Activated CD8-positive, alpha-beta memory T cell treated with anti-CD3 and anti-CD28 coated beads for 4 hours (primary cell): ENCODE results near the gene OR52M1.

Source experiments
- DNase-seq, 2 donors: peaks; one replicate each; pipeline ENCODE4 v3.0.0-alpha.2; 2020; ENCODE audit warnings: low read depth in 2 of 2

OR52M1 gene

DNA sequence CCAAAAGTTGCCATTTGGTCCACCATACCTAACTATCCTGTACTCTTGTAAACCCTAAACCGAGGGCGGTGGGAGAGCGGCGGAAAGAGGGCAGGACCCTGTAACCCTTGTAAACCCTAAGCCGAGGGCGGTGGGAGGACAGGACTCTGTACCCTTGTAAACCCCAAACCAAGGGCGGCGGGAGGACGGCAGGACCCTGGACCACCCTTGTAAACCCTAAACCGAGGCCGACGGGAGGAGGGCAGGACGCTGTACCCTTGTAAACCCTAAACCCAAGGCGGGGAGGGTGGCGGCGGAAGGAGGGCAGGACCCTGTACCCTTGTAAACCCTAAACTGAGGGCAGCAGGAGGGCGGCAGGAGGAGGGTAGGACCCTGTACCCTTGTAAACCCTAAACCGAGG is 24.1 kb downstream of the OR52M1 start:
- no peak for DNase-seq

DNA sequence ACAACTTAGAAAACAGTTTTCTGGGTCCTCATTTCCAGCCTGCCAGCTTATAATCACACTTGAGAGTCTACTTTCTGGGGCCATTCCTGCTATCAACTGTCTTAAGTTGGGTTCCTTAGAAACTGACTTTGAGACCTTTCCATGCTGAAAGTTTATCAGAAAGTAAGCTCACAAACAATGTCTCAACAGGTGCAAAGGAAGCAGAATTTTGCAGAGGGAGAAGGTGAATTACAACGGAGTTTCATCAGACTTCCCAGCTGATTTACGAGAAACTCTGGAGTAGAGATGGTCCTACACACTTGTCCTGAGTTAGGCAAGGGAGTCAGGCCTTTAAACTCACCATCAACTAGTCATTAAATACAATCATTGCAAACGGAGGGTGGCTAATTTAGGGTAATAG is 31.9 kb downstream of the OR52M1 start:
- no peak for DNase-seq

DNA sequence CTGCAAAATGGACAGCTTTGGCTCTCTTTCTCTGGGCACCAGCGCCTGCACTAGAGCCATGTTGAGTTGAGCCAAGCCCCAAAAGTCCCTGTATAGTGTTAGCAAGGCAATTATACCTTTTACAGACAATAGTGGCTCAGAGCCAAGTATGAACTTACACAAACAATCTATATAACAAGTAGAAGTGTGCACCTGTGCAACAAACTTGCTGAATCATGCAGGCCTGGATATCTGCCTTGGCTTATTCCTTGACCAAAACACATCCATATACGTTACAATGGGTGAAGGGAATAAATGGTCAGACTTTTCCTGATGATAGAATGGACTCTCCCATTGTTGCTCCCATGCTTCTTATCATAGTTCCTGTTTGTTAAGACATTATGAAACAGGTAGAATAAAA is 32.8 kb downstream of the OR52M1 start:
- DNase-seq = no peak

DNA sequence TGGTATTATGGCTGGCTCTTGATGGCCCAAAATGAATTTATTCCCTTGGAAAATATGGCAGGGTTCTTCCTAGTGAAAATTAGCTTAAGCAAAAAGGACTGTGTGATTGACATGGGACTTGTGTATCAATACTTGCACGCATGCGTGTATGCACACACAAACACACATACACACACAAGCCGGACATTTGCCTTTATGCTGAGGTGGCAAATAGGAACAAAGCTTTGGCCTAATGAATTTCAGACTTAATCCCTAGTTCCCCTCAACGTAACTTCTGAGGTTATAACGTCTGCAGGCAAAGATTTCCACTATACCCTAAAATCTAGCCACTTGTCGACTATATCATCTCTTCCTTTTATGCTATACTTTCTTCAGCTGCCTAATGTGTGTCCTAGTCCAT is 33.6 kb downstream of the OR52M1 start:
- DNase-seq = no peak

DNA sequence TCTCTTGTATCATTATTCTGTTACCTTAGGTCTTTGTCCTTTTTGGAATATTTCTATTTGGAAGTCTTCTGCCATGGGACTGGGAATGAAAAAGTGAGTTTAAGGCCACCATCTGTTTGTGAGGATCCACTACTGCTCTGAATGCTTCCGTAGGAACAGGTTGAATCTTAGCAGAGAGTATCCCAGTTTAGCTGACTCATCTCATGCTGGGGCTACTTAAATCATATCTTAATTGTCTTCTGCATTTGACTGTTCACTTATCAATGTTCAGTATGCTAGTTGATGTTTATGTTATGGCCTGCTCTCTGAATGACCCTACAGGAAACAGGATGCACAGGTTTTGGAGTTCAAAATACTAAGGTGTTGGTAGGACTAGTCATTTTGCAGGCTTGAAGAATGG is 35.1 kb downstream of the OR52M1 start:
- no peak for DNase-seq

DNA sequence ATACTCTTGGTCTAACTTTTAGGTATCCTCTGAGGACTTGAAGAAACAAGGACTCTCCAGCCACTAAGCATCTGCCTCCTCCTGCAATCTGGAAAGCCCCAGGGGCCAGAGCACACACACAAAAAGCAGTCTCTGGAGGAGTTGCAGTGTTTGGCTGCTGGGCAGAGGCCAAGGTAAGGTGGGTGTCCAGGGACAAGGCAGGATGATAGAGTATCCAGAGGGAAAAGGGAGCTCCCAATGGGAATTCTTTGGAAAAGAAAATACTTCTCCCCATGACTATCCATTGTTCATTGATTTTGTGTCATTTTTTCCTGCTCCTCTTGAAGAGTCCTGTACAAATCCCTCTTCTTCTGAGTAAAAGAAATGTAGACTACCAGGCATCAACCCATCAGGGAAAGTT is 36.5 kb downstream of the OR52M1 start, which contains the start of gene OR52I2:
TSS of gene OR52I2 (plus strand) at position 301 of the 400 bp plus-strand sequence.
- no peak for DNase-seq

DNA sequence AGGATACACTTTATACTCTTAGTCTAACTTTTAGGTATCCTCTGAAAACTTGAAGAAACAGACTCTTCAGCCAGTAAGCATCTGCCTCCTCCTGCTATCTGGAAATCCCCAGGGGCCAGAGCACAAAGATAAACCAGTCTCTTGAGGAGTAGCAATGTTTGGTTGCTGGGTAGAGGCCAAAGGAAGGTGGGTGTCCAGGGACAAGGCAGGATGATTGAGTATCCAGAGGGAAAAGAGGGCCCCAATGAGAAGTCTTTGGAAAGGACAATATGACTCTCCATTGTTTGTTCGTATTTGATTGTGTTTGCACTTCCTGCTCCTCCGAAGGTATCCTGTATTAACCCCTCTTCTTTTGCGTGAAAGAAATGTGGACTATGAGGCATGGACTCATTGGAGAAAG is 44.0 kb downstream of the OR52M1 start:
- DNase-seq = no peak

DNA sequence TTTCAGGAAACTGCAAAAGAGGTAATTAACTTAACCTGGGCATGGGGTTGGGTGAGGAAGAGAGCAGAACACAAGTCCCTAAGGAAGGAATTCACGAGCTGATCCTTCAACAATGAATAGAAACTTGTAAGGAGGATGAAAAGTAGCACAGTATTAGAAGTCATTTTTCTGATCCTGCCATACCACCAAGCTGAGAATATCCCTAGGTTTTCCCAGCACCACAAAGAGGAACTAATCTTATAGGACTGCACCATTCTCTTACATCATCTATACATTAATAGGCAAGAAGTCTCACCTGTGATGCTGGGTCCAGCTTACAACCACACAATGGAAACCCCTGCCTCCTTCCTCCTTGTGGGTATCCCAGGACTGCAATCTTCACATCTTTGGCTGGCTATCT is 48.7 kb downstream of the OR52M1 start, which contains the start of gene OR52I1:
TSS of gene OR52I1 (plus strand) at position 301 of the 400 bp plus-strand sequence. CDS start at position 301, 0 bp downstream.
- no peak for DNase-seq
